GM12878 (cell line): ENCODE measurements around the gene SH2D2A. TPM values are rescaled to one million over a fixed set of nuclear protein-coding genes. Genes with fewer than 3 reads are reported as not detected.

Experiments
- CREB1 ChIP-seq: IDR thresholded peaks from 2 replicates; pipeline ENCODE4 v1.6.1; 2012; ENCODE audit warnings: low read depth, mild to moderate bottlenecking, inconsistent platforms
- CTCF ChIP-seq, 3 experiments: IDR thresholded peaks in 2 of 3; conservative IDR thresholded peaks in 1 of 3; 2 replicates each; pipeline ENCODE4 v1.5.1; 2011; ENCODE audit warnings: low read depth in 3 of 3, low read length in 3 of 3, mild to moderate bottlenecking in 3 of 3, control low read depth in 2 of 3, moderate library complexity in 2 of 3, inconsistent platforms in 1 of 3, mixed read lengths in 1 of 3; ENCODE audit not compliant: control insufficient read depth in 2 of 3, insufficient read depth in 1 of 3; ENCODE audit errors: extremely low read depth in 1 of 3
- GATAD2B ChIP-seq: fragments of 450-650 bp; conservative IDR thresholded peaks from 2 replicates; pipeline ENCODE4 v1.6.1; 2017; ENCODE audit warnings: low read depth, mild to moderate bottlenecking, moderate library complexity
- HCFC1 ChIP-seq: fragments of 150-350 bp; IDR thresholded peaks from 2 replicates; pipeline ENCODE4 v1.6.1; 2014; ENCODE audit warnings: low read length
- LARP7 ChIP-seq: fragments of 450-650 bp; IDR thresholded peaks from 2 replicates; pipeline ENCODE4 v1.6.1; 2017; ENCODE audit warnings: mild to moderate bottlenecking
- NBN ChIP-seq: fragments of 450-650 bp; IDR thresholded peaks from 2 replicates; pipeline ENCODE4 v1.6.1; 2016
- NFYB ChIP-seq: IDR thresholded peaks from 2 replicates; pipeline ENCODE4 v1.6.1; 2011; ENCODE audit warnings: low read depth, mild to moderate bottlenecking, low read length, improper control_type of control experiment, moderate library complexity; ENCODE audit not compliant: insufficient read depth
- NR2C1 ChIP-seq: fragments of 450-650 bp; IDR thresholded peaks from 2 replicates; pipeline ENCODE4 v1.6.1; 2017; ENCODE audit warnings: antibody characterized with exemption, mild to moderate bottlenecking, moderate library complexity
- PAX5 ChIP-seq: IDR thresholded peaks from 2 replicates; pipeline ENCODE4 v1.6.1; 2011; ENCODE audit warnings: low read depth, low read length, borderline replicate concordance
- POLR2AphosphoS5 ChIP-seq: IDR thresholded peaks from 2 replicates; pipeline ENCODE4 v1.6.1; 2011; ENCODE audit warnings: mild to moderate bottlenecking, low read length, inconsistent platforms
- RELA ChIP-seq: fragments of 450-650 bp; IDR thresholded peaks from 2 replicates; pipeline ENCODE4 v1.8.0; 2014; ENCODE audit warnings: borderline replicate concordance; ENCODE audit not compliant: partially characterized antibody
- RUNX3 ChIP-seq: IDR thresholded peaks from 2 replicates; pipeline ENCODE4 v1.6.1; 2012; ENCODE audit warnings: low read length, inconsistent platforms
- SIN3A ChIP-seq: IDR thresholded peaks from 2 replicates; pipeline ENCODE4 v1.6.1; 2012; ENCODE audit warnings: low read depth, low read length, improper control_type of control experiment
- STAT1 ChIP-seq: fragments of 450-650 bp; conservative IDR thresholded peaks from 2 replicates; pipeline ENCODE4 v1.6.1; 2014; ENCODE audit warnings: antibody characterized with exemption, mild to moderate bottlenecking
- SUZ12 ChIP-seq: fragments of 200-600 bp; sonication (generic); IDR thresholded peaks from one replicate; pipeline ENCODE4 v1.6.1; 2018; ENCODE audit warnings: antibody characterized with exemption, mild to moderate bottlenecking; ENCODE audit not compliant: unreplicated experiment
- YBX1 ChIP-seq: fragments of 450-650 bp; IDR thresholded peaks from 2 replicates; pipeline ENCODE4 v1.6.1; 2016; ENCODE audit warnings: antibody characterized with exemption
- YY1 ChIP-seq: IDR thresholded peaks from 2 replicates; pipeline ENCODE4 v1.6.1; 2011; ENCODE audit warnings: low read depth, mild to moderate bottlenecking, low read length
- ZBTB40 ChIP-seq: fragments of 450-650 bp; IDR thresholded peaks from 2 replicates; pipeline ENCODE4 v1.6.1; 2016; ENCODE audit warnings: mild to moderate bottlenecking, moderate library complexity, borderline replicate concordance
- polyA plus RNA-seq, 11 experiments: library from polyadenylated mRNA; depleted of rRNA in 4 of 11; unstranded in 6 of 11; stranded (reverse) in 5 of 11; fragments of >200 nt; fragmentation: Nextera tagmentation in 4 of 11; fragmentation: Illumina TruSeq in 1 of 11; extraction: Ambion mirVana in 4 of 11; extraction: Trizol in 1 of 11; gene quantifications; 1 replicate in 1 of 11; 2 replicates in 10 of 11; pipeline versions ENCODE4 v1.2.1 to v1.2.3, GENCODE V29; 2011 to 2016; ENCODE audit warnings: inconsistent platforms in 2 of 11, missing spikeins in 2 of 11, low read depth in 1 of 11
- total RNA-seq, 4 experiments: library from RNA; depleted of rRNA in 3 of 4; stranded (reverse); fragments of >200 nt in 3 of 4; fragmentation: Illumina TruSeq in 1 of 4; extraction: Trizol in 1 of 4; gene quantifications; 2 replicates each; pipeline versions ENCODE4 v1.2.1 to v1.2.3, GENCODE V29; 2013 to 2021
- TF ChIP-seq, protein P1 (sequence below): fragments of 450-650 bp; IDR thresholded peaks from 2 replicates; pipeline ENCODE4 v1.6.1; 2017; ENCODE audit warnings: mild to moderate bottlenecking, moderate library complexity

Gene SH2D2A
- total and polyA plus RNA-seq, 10 of the 15 experiments (the other 5 are each of a cell fraction or from before 2014, with no cell fraction given), result 0.72 to 15.9 (median 7.0) TPM

GRCh38 chr1:156816561-156817328 is at the start of gene SH2D2A (continued):
- TF ChIP-seq YBX1 (no peak), NBN (peak; percentile 94), SIN3A (0 out of 2 replicates have a peak, but pooled peaks have one; percentile 33), POLR2AphosphoS5 (peak; percentile 64), PAX5 (peak; percentile 58; the same call in 1 of the 2 replicates), LARP7 (no peak), SUZ12 (no peak), NFYB (0 out of 2 replicates have a peak, but pooled peaks have one; percentile 25), CREB1 (peak; percentile 96), CTCF (IDR thresholded peaks at IDR 0.05 in 2 of 3, conservative IDR thresholded peaks at IDR 0.05 in 1 of 3; ENCODE audit: control insufficient read depth in 2 of 3, extremely low read depth in 1 of 3, insufficient read depth in 1 of 3, low read depth in 3 of 3, low read length in 3 of 3) (no peak), YY1 (0 out of 2 replicates have a peak, but pooled peaks have one; percentile 9), GATAD2B (0 out of 2 replicates have a peak, but pooled peaks have one; percentile 28), ZBTB40 (peak; percentile 63; the same call in 1 of the 2 replicates), HCFC1 (peak; percentile 13; the same call in 1 of the 2 replicates), NR2C1 (peak; percentile 12; the same call in 1 of the 2 replicates), STAT1 (0 out of 2 replicates have a peak, but pooled peaks have one; percentile 32), RUNX3 (no peak; the same call in 1 of the 2 replicates), RELA (peak; percentile 51)
- TF ChIP-seq, protein P1, sequence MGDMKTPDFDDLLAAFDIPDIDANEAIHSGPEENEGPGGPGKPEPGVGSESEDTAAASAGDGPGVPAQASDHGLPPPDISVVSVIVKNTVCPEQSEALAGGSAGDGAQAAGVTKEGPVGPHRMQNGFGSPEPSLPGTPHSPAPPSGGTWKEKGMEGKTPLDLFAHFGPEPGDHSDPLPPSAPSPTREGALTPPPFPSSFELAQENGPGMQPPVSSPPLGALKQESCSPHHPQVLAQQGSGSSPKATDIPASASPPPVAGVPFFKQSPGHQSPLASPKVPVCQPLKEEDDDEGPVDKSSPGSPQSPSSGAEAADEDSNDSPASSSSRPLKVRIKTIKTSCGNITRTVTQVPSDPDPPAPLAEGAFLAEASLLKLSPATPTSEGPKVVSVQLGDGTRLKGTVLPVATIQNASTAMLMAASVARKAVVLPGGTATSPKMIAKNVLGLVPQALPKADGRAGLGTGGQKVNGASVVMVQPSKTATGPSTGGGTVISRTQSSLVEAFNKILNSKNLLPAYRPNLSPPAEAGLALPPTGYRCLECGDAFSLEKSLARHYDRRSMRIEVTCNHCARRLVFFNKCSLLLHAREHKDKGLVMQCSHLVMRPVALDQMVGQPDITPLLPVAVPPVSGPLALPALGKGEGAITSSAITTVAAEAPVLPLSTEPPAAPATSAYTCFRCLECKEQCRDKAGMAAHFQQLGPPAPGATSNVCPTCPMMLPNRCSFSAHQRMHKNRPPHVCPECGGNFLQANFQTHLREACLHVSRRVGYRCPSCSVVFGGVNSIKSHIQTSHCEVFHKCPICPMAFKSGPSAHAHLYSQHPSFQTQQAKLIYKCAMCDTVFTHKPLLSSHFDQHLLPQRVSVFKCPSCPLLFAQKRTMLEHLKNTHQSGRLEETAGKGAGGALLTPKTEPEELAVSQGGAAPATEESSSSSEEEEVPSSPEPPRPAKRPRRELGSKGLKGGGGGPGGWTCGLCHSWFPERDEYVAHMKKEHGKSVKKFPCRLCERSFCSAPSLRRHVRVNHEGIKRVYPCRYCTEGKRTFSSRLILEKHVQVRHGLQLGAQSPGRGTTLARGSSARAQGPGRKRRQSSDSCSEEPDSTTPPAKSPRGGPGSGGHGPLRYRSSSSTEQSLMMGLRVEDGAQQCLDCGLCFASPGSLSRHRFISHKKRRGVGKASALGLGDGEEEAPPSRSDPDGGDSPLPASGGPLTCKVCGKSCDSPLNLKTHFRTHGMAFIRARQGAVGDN, result peak; percentile 31
